NCI-H1105 (cell line): ENCODE data around the gene RAB4B.
"Not testable (repeated sequence)": the region's sequence is repeated elsewhere in the genome, so short reads cannot be mapped to it uniquely, and the experiment has no call there.

ENCODE experiments used
- DNase-seq: peaks from one replicate; lab custom pipeline; 2025; lab: John Stamatoyannopoulos, UW

The RAB4B gene

GRCh38 chr19:40822704-40823553 is 44.9 kb downstream of the RAB4B start:
- DNase-seq: not testable (repeated sequence)

- not testable (repeated sequence) for DNase-seq
These were observed 46.9 kb downstream of the RAB4B start for GRCh38 chr19:40824916-40825315.

- DNase-seq: not testable (repeated sequence)
These were observed 47.5 kb downstream of the RAB4B start for GRCh38 chr19:40825460-40826095.

GRCh38 chr19:40826312-40826698 is 48.3 kb downstream of the RAB4B start:
- DNase-seq: not testable (repeated sequence)

GRCh38 chr19:40826699-40827385 is 48.8 kb downstream of the RAB4B start:
- not testable (repeated sequence) for DNase-seq

- no peak for DNase-seq
These were observed 49.6 kb downstream of the RAB4B start for GRCh38 chr19:40827386-40828247.

GRCh38 chr19:40829205-40829604 is 51.2 kb downstream of the RAB4B start:
- DNase-seq: no peak

GRCh38 chr19:40830741-40831140 is 52.7 kb downstream of the RAB4B start:
- DNase-seq: not testable (repeated sequence)

- DNase-seq: no peak
These were observed 53.7 kb downstream of the RAB4B start for GRCh38 chr19:40831502-40832430.

GRCh38 chr19:40832431-40832790 is 54.4 kb downstream of the RAB4B start:
- DNase-seq: not testable (repeated sequence)

GRCh38 chr19:40833728-40834533 is 55.9 kb downstream of the RAB4B start:
- not testable (repeated sequence) for DNase-seq

GRCh38 chr19:40836754-40837429 is 58.8 kb downstream of the RAB4B start:
- no peak for DNase-seq

- DNase-seq: not testable (repeated sequence)
These were observed 60.4 kb downstream of the RAB4B start for GRCh38 chr19:40838477-40838876.

GRCh38 chr19:40842012-40842411 is 64.0 kb downstream of the RAB4B start:
- DNase-seq: not testable (repeated sequence)

GRCh38 chr19:40842997-40843652 is 65.1 kb downstream of the RAB4B start:
- not testable (repeated sequence) for DNase-seq

GRCh38 chr19:40843653-40844052 is 65.6 kb downstream of the RAB4B start:
- DNase-seq: not testable (repeated sequence)
